ENCODE results near the gene GSTA1.

GRCh38 chr6:52759085-52759484 lies 44.5 kb downstream of the GSTA1 start:
- TF ChIP-seq EZH2 (IDR thresholded peaks at IDR 0.05) (no peak), POLR2AphosphoS5 (IDR thresholded peaks at IDR 0.05; ENCODE audit: borderline replicate concordance, low read depth, low read length) (no peak)
